Mesothelial cell of epicardium (in vitro differentiated cells): ENCODE data around the gene BCL11B. TPM values are rescaled to one million over a fixed set of nuclear protein-coding genes. Genes with fewer than 3 reads are reported as not detected.
A peak's percentile ranks its signal among the peaks of the same experiment; 100 is the strongest.

ENCODE experiments used
- DNase-seq, 2 experiments: peaks; one replicate each; pipeline ENCODE4 v3.0.0; 2021; ENCODE audit warnings: low spot score in 2 of 2; ENCODE audit not compliant: unreplicated experiment in 2 of 2
- H3K27ac Mint-ChIP-seq: 2 replicates; pipeline ENCODE4 v1.8.0; 2021; ENCODE audit warnings: mixed read lengths
- H3K27me3 Mint-ChIP-seq: 2 replicates; pipeline ENCODE4 v1.8.0; 2021; ENCODE audit warnings: low read depth, mixed read lengths
- H3K36me3 Mint-ChIP-seq: 2 replicates; pipeline ENCODE4 v1.8.0; 2021; ENCODE audit warnings: mixed read lengths
- H3K4me1 Mint-ChIP-seq: 2 replicates; pipeline ENCODE4 v1.8.0; 2021; ENCODE audit warnings: mixed read lengths
- H3K4me3 Mint-ChIP-seq: 2 replicates; pipeline ENCODE4 v1.8.0; 2021; ENCODE audit warnings: mild to moderate bottlenecking, moderate library complexity, mixed read lengths
- H3K9me3 Mint-ChIP-seq: 2 replicates; pipeline ENCODE4 v1.8.0; 2021; ENCODE audit warnings: mixed read lengths
- CTCF ChIP-seq: fragments of 200-600 bp; sonication (generic); IDR thresholded peaks from one replicate; pipeline ENCODE4 v1.5.0; 2021; ENCODE audit warnings: antibody characterized with exemption; ENCODE audit not compliant: unreplicated experiment
- total RNA-seq: library from RNA; stranded (reverse); gene quantifications from 3 replicates; pipeline ENCODE4 v1.2.1, GENCODE V29; 2021

The BCL11B gene
- total RNA-seq, 1 donor from 2014 or later, result 11.8 TPM

GRCh38 chr14:99181241-99181640 is 90.8 kb downstream of the BCL11B start:
- Mint-ChIP-seq H3K27ac (no peak overlapping the region), H3K36me3 (peaks cover 4% of the 10 kb centered on the region), H3K4me3 (no peak overlapping the region), H3K9me3 (no peaks in the 10 kb centered on the region), H3K27me3 (no peaks in the 10 kb centered on the region), H3K4me1 (peaks cover 33% of the 10 kb centered on the region)
- DNase-seq, result no peak
- no peak for TF ChIP-seq CTCF

GRCh38 chr14:99179946-99180345 is 92.1 kb downstream of the BCL11B start:
- DNase-seq, result no peak
- Mint-ChIP-seq H3K9me3 (no peaks in the 10 kb centered on the region), H3K27me3 (no peaks in the 10 kb centered on the region), H3K36me3 (peaks cover 4% of the 10 kb centered on the region), H3K4me3 (no peak overlapping the region), H3K4me1 (peaks cover 33% of the 10 kb centered on the region), H3K27ac (no peak overlapping the region)
- no peak for TF ChIP-seq CTCF

GRCh38 chr14:99179506-99179905 is 92.5 kb downstream of the BCL11B start:
- H3K27ac Mint-ChIP-seq, result peak overlapping the region; percentile 20

GRCh38 chr14:99177886-99178835 is 93.8 kb downstream of the BCL11B start:
- no peaks in the 10 kb centered on the region for H3K9me3 Mint-ChIP-seq
- H3K4me3 Mint-ChIP-seq, result no peak overlapping the region
- H3K4me1 Mint-ChIP-seq, result peaks cover 33% of the 10 kb centered on the region
- peak overlapping the region; percentile 79 for H3K27ac Mint-ChIP-seq
- no peaks in the 10 kb centered on the region for H3K27me3 Mint-ChIP-seq
- peaks cover 8% of the 10 kb centered on the region for H3K36me3 Mint-ChIP-seq
- no peak for DNase-seq
- TF ChIP-seq CTCF, result no peak

More at GRCh38 chr14:99179506-99179905, 92.5 kb downstream of the BCL11B start:
- Mint-ChIP-seq H3K36me3 (peaks cover 4% of the 10 kb centered on the region), H3K4me3 (no peak overlapping the region), H3K9me3 (no peaks in the 10 kb centered on the region), H3K4me1 (peaks cover 33% of the 10 kb centered on the region), H3K27me3 (no peaks in the 10 kb centered on the region)
- no peak for TF ChIP-seq CTCF
- DNase-seq, result no peak

- Mint-ChIP-seq H3K4me3 (no peak overlapping the region), H3K27ac (no peak overlapping the region), H3K27me3 (no peaks in the 10 kb centered on the region), H3K4me1 (peaks cover 33% of the 10 kb centered on the region), H3K36me3 (peaks cover 8% of the 10 kb centered on the region), H3K9me3 (no peaks in the 10 kb centered on the region)
- TF ChIP-seq CTCF, result no peak
- no peak for DNase-seq
These were observed 94.8 kb downstream of the BCL11B start for GRCh38 chr14:99177046-99177655.
